IPS-18c (cell line): ENCODE results near the gene IFI44.

Experiments
- H3K4me3 ChIP-seq: 2 replicates; pipeline ENCODE4 v1.7.0; 2013; ENCODE audit warnings: low read depth, mild to moderate bottlenecking, low read length, moderate library complexity; ENCODE audit not compliant: insufficient read depth
- H3K9me3 ChIP-seq: one replicate; pipeline ENCODE4 v1.6.1; 2013; ENCODE audit warnings: mild to moderate bottlenecking, low read length, moderate library complexity; ENCODE audit not compliant: control insufficient read depth, insufficient read depth

Gene IFI44

DNA sequence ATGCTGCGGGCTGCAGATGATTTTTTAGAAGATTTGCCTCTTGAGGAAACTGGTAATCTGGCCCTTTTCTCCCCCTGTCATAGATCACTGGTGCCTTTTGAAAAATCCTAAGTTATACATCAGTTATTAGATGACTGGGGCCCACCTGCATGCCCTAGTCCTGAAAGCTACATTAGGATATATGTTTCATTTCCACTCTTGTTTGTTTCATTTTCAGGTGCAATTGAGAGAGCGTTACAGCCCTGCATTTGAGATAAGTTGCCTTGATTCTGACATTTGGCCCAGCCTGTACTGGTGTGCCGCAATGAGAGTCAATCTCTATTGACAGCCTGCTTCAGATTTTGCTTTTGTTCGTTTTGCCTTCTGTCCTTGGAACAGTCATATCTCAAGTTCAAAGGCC is 8.1 kb upstream of the IFI44 start:
- H3K4me3 ChIP-seq, result no peak overlapping the region
- H3K9me3 ChIP-seq, result no peaks in the 10 kb centered on the region

DNA sequence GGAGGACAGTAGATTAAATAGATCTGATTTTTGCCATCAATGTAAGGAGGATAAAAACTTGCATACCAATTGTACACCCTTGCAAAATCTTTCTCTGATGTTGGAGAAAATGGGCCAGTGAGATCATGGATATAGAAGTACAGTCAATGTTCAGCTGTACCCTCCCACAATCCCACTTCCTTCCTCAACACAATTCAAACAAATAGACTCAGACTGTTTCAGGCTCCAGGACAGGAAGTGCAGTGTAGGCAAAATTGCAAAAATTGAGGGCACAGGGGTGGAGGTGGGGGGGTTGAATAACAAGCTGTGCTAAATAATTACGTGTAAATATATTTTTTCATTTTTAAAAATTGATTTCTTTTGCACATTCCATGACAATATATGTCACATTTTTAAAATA is 3.9 kb upstream of the IFI44 start:
- H3K4me3 ChIP-seq, result no peak overlapping the region
- H3K9me3 ChIP-seq, result no peaks in the 10 kb centered on the region

DNA sequence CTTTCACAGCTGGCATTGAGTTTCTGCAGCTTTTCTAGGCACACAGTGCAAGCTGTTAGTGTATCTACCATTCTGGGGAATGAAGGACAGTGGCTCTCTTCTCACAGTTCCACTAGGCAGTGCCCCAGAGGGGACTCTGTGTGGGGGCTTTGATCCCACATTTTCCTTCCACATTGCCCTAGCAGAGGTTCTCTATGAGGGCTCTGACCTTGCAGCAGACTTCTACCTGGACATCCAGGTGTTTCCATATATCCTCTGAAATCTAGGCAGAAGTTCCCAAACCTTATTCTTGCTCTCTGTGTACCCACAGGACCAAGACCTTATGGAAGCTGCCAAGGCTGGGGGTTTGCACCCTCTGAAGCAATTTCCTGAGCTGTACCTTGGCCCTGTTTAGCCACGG is 2.4 kb upstream of the IFI44 start:
- no peak overlapping the region for H3K4me3 ChIP-seq
- no peaks in the 10 kb centered on the region for H3K9me3 ChIP-seq

DNA sequence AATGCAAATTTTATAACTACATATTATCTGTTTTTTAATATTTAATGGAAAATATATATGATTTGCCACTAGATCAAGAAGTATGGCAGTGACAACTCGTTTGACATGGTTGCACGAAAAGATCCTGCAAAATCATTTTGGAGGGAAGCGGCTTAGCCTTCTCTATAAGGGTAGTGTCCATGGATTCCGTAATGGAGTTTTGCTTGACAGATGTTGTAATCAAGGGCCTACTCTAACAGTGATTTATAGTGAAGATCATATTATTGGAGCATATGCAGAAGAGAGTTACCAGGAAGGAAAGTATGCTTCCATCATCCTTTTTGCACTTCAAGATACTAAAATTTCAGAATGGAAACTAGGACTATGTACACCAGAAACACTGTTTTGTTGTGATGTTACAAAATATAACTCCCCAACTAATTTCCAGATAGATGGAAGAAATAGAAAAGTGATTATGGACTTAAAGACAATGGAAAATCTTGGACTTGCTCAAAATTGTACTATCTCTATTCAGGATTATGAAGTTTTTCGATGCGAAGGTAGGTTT is 556 bp downstream of the IFI44 start:
- no peak overlapping the region for H3K4me3 ChIP-seq
- H3K9me3 ChIP-seq, result no peaks in the 10 kb centered on the region

DNA sequence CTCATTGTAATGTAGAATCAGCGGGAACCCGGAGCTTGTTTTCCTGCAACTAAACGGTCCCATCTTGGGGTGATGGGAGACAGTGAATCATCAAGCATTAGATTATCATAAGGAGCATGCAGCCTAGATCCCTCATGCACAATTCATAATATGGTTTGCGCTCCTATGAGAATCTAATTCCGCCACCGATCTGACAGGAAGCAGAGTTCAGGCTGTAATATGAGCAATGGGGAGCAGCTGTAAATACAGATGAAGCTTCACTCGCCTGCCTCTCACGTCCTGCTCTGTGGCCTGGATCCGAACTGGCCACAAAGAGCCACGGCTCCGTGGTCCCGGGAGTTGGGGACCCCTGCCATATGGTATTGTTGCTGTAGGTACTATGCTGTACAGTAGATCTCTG is 1.6 kb downstream of the IFI44 start:
- Histone ChIP-seq H3K9me3 (no peaks in the 10 kb centered on the region), H3K4me3 (no peak overlapping the region)

DNA sequence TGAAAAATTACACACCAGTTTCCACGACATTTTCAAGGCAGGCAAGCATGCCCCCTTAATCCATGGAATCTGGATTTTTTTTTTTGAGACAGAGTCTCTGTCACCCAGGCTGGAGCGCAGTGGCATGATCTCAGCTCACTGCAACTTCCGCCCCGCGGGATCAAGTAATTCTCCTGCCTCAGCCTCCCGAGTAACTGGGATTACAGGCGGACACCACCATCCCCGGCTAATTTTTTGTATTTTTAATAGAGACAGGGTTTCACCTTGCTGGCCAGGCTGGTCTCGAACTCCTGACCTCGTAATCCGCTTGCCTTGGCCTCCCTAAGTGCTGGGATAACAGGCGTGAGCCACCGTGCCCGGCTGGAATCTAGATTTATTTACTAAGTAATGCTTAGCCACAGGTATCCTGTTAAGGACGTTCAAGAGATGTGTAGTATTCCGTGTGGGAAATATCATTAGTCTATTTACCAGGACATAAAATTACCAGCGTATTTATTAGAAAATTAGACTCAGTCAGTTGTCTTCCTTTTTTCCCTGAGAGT is 2.5 kb downstream of the IFI44 start:
- H3K4me3 ChIP-seq, result no peak overlapping the region

DNA sequence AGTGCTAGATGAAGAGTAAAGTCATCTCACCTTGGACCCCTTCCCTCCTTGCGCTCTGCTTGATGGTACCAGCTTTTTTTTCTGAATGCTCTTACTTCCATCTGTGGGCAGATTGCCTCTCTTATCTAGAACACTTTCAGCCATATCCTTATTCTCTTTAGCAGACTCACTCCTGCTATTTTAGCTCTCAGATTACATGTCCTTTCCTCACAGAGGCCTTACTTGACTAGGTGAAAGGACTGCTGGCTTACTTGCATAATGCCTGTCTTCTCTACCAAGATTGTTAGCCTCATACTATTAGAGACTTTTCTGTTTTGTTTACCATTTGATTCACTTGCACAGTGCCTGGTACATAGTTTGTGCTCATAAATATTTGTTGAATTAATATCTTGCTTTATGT is 9.3 kb downstream of the IFI44 start:
- H3K4me3 ChIP-seq, result no peak overlapping the region
- no peaks in the 10 kb centered on the region for H3K9me3 ChIP-seq

More for the DNA sequence above, 2.5 kb downstream of the IFI44 start:
- H3K9me3 ChIP-seq, result no peaks in the 10 kb centered on the region

DNA sequence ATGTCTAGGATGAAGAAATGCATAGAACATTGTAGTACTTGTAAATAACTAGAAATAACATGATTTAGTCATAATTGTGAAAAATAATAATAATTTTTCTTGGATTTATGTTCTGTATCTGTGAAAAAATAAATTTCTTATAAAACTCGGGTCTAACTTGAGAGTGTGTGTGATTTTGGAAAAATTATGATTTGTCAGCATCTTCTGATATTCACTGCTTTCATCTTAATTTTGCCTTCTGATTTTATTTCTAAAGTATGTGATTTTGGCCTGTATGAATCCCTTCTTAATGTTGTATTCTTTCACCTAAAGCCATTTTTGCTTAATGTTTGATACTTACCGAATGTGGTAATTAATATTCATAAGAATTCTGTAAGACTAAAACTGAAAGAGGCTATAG is 14.3 kb downstream of the IFI44 start:
- Histone ChIP-seq H3K9me3 (no peaks in the 10 kb centered on the region), H3K4me3 (no peak overlapping the region)

DNA sequence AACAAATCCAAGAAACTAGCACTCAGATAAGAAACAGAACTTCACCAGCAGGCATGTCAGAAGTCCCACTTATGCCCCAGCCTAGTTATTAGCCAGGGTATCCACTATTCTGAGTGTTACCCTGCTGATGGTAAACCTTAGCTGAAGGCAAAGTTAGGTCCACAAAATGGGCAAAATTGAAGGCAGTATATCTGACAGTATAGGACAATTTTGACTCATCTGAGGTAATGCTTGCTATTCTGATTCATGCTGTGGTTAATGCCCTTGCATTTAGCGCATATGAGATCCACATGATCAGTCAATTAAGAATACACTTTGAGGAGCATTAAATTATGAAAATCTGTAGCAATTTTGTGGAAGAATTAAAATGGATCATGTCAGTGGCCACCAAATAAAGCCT is 15.1 kb downstream of the IFI44 start:
- Histone ChIP-seq H3K4me3 (no peak overlapping the region), H3K9me3 (no peaks in the 10 kb centered on the region)

DNA sequence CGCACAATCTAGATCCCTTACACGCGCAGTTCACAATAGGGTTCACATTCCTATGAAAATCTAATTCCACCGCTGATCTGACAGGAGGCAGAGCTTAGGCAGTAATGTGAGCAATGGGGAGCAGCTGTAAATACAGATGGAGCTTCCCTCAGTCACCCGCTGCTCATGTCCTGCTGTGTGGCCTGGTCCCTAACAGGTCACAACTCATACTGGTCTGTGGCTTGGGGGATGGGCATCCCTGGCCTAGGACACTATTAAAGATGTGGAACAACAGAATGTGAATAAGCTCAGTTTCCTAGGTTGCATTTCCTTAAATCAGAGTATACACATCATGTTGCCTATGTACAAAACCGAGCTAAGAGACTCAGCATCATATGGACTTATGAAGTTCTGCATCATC is 16.2 kb downstream of the IFI44 start:
- Histone ChIP-seq H3K9me3 (no peaks in the 10 kb centered on the region), H3K4me3 (no peak overlapping the region)

DNA sequence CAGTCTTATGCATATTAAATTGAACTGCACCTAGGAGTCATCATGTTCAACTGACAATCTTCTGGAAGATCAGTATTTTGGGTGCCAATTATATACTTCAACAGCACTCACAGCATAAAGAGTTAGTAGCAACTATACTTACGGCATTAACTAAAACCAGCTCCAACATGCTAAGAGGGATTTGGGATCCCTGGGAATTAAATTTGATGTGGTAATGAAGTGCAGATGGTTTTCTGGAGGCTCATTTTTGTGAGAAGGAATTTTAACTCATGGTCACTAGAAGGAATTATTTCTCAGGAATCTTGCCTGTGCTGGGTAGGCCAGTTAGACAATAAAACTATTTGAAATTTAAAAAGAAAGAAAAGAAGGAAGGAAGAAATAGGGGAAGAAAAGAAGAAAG is 18.3 kb downstream of the IFI44 start:
- Histone ChIP-seq H3K9me3 (no peaks in the 10 kb centered on the region), H3K4me3 (no peak overlapping the region)

DNA sequence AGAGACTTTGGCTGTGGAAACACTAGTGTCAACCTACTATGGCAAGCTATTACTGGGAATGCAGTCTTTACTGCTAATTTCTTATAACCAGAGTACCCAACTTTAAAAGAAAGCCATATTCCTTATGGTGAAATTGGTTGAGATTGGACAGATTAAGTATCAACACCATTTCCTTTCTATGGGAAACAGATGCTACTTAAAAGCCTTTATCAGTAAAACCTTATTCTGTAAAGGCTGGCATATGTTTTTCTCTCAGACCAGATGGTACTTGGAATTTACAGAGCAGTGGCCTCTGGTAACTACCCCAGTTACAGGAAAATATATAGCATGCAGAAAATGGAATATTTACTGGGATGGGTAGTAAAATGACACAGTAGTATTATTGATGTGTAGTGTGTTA is 18.8 kb downstream of the IFI44 start:
- no peaks in the 10 kb centered on the region for H3K9me3 ChIP-seq
- no peak overlapping the region for H3K4me3 ChIP-seq

DNA sequence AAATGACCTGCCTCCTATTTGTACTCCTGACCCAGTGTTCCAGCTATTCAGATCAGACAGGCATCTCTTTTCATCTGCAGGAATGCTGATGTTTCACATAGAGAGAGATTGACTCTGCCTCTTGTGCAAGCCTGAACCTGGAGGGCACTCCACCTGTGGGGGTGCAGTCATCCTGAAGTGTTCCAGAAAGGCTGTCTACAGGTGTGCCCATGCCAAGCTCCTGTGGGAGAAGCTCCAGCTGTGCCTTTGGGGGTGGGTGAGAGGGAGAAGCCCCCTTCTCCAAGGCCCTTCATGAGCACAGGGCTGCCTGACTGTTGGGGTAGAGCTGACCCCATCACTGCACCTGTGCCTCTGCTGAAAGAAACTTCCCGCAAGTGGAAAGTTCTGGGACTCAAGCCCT is 22.8 kb downstream of the IFI44 start:
- Histone ChIP-seq H3K4me3 (no peak overlapping the region), H3K9me3 (no peaks in the 10 kb centered on the region)

DNA sequence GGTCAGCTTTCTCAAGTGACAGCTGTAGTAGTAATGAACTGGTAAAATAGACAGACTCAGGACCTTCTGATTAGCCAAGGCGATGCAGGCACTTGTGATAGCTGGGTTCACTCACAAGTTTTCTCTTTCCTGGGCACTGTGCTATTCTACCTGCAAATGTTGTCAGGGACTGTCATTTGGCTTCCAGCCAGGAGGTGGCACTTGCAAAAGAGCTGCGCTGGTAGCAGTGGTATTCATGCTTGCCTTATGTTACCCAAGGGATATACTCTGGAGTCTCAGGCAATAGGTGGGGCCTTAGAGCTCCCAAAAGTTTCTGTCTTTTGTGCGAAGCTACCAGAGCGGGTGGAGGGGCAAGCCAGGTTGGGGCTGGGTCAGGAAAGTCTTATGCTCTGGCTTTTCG is 23.5 kb downstream of the IFI44 start:
- no peaks in the 10 kb centered on the region for H3K9me3 ChIP-seq
- H3K4me3 ChIP-seq, result no peak overlapping the region

DNA sequence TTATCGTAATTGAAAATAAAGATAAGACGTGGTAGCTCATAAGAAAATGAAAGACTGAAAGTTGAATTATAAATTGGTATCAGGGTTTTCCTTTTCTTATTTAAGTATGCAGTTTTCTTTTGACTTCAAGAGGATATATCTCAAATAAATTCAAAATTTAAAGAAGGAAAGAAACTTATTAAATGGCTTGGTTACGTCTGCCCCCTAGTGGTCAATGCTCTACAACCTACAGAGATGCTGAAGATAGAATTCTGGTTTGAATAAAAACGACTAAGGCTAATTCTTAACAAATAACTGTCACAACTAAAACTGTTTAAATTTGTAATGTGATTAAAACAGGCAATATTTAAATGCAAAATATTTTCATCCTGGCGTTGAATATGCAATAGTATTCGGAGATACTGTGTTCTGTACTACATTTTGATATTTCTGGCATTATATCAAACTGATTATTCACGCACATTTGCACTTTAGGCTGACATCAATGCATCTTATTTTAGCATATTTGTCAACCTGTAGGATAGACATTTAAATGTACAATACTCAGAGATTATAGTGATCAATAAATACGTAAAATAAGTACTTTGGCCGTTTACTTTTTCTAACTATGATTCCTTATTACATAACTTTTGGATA is 26.8 kb downstream of the IFI44 start:
- no peaks in the 10 kb centered on the region for H3K9me3 ChIP-seq
- H3K4me3 ChIP-seq, result no peak overlapping the region

DNA sequence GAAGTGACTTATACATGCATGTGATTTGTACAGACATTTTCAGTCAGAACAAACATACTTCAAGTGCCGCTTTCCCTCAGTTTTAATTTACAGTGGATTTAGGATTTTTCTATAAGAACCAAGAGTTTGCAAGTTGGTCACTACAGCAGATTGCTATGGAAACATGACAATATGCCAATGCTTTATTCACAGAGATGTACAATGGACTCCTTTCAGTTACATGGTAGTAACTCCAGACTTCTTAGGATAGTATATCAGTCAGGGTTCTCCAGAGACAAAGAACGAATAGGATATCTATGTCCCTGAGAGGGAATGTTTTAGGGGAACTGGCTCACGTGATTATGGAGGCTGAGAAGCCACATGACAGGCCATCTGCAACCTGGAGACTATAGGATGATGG is 27.4 kb downstream of the IFI44 start:
- Histone ChIP-seq H3K4me3 (no peak overlapping the region), H3K9me3 (no peaks in the 10 kb centered on the region)

DNA sequence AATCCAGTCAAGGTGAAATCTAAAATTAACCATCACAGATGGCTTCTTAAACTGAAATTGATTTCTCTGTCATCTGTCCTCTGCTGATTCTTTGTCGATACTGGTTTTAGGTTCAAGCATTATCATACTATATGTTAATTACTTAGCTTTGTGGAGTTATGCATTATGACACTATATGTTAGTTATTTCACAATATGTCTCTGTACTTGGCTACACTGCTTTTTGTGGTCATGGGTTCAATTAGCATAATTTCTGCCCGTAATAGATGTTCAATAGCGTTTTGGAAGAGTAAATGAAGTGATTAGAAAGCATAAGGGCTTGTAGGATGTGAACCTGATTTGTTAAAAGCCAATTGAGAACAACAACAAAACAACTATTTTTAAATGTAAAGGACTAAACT is 28.2 kb downstream of the IFI44 start:
- Histone ChIP-seq H3K9me3 (no peaks in the 10 kb centered on the region), H3K4me3 (no peak overlapping the region)

DNA sequence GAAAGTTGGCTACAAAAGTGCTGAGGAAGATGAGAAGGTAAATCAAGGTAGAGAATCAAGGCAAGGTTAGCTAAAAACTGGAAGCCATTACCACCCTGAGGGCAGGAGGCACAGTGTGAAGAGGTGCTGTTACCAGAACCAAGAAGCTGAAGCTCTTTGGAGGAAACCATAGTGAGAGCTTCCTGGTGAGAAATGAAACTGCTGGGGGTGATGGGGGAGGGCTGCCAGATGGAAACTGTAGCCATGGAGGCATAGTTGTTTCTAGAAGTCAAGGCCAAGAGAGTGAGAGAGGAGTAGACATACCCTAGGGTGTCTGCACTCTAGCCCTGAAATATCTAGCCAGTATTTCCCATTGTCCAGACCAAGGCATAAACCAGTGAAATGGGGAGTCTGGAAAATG is 28.7 kb downstream of the IFI44 start:
- no peaks in the 10 kb centered on the region for H3K9me3 ChIP-seq
- H3K4me3 ChIP-seq, result no peak overlapping the region

DNA sequence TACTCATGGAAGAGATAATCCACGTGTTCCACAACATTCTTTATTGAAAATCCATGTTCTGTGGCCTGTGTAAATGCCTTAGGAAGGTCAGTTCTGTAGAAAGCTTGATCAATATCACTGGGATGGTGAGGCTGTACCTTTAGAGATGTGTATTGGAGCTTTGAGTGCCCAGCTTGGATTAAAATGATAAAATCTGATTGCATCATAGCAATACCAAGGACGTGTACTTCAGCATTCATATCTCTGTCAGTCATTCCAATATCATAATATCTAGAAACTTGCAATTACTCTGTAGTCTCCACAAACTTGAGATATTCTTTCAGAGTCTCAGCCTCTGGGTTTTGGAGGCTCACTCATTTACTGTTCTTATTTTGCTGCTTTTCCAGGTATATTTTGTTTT is 31.6 kb downstream of the IFI44 start:
- Histone ChIP-seq H3K9me3 (no peaks in the 10 kb centered on the region), H3K4me3 (no peak overlapping the region)
